GM19238 (cell line): ENCODE measurements around the gene LHFPL6.

Experiments
- DNase-seq: peaks from one replicate; pipeline ENCODE4 v3.0.0; 2011; ENCODE audit warnings: low spot score; ENCODE audit not compliant: insufficient read length

LHFPL6 gene

GRCh38 chr13:39515224-39515714, 87.7 kb downstream of the LHFPL6 start:
- no peak for DNase-seq

DNA sequence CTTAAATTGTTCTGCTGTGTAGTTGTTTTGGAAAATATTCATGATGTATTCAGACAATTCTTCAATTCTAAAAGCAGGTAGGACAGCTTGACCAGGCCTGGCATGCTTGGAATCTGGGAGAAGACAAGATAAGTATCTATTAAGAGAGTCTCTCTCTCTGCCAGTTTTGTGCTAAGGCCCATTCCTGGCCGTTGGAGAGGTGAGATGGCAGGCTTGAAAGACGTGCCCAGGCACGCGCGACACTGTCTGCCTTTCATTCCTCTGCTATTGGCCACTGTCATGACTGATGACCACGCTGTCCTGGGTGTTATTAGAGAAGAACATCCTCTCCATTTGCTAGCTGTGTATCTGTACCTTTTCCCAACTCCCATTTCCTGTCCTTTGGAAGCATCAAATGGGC, 90.3 kb downstream of the LHFPL6 start:
- no peak for DNase-seq

DNA sequence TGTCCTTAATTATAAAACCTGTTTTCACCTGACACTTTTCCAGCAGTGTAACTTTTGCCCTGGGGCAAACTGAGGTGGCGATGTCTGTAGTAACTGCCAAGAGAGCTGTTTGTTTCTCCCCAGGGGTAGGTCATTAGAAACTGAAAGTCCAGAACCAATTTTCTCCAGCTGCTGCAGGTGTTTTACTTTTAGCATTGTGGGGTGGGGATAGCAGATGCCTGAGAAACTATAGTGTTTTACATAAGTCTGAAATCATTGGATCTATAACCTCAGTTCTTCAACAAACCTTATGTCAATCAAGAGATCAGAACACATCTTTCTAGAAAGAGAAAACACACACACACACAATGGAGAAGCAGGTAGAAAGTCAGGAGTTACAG, 92.7 kb downstream of the LHFPL6 start:
- peak; percentile 10 for DNase-seq

- DNase-seq = no peak
Measured at GRCh38 chr13:39509616-39510315, 93.2 kb downstream of the LHFPL6 start.

DNA sequence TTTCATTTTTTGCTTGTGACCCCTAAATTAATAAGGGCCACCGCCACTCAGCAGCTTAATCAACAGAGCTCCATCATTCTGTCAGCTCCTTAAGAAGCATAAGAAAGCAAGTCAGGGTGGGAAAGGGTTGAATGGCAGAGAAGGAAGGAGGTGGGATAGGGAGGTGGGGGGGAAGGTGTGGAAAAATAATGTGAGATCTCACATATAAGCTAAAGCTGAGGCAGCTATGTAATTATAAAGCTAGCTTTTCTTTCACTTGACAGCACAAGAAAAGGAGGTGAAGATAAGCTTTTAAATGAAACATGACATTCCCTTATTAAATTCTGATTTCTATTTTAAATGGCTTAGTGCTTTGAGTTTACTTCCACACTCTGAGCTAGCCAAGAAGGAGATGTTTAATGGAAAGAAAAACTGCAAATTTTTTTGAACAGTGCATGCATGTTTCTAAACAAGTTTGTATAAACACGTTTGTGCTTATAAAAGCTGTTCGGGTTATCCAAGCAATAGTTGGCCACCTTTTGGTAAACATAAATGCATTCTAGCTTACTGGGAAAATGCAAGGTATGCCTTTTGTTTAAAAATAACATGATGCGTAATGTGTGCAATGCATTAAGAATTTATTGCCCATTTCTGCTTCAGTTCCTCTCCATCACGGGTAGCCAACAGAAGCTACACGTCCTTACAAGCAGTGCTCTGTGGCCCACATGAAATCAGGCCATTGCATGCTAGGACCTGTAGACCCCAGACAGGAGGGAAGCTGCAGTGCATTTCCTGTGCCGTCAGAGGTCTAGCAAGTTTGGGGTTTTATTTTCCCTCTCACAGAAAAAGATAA, 96.2 kb downstream of the LHFPL6 start:
- no peak for DNase-seq

DNA sequence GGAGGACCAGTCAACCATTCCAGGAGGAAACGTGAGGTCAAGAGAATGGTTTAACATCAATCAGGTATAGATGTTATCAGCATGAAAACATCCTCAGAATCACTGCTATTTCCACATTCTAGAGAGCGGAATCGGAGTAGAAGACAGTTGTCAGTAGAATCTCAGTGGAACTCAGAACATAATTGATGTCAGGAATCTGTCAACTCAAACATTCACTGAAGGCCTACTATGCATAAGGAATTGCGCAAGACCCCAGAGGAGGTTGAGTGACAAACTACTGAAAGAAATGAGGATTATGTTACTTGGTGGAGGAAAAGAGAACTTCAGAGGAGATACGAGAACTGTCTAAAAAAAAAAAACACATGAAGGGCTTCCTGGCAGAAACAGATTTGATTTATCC, 97.8 kb downstream of the LHFPL6 start:
- no peak for DNase-seq

- no peak for DNase-seq
Measured at GRCh38 chr13:39503048-39503447, 99.9 kb downstream of the LHFPL6 start.

- no peak for DNase-seq
Measured at GRCh38 chr13:39501702-39502324, 101.2 kb downstream of the LHFPL6 start.

- DNase-seq = no peak
Measured at GRCh38 chr13:39499604-39500003, 103.4 kb downstream of the LHFPL6 start.

- DNase-seq = no peak
Measured at GRCh38 chr13:39498471-39499114, 104.4 kb downstream of the LHFPL6 start.

DNA sequence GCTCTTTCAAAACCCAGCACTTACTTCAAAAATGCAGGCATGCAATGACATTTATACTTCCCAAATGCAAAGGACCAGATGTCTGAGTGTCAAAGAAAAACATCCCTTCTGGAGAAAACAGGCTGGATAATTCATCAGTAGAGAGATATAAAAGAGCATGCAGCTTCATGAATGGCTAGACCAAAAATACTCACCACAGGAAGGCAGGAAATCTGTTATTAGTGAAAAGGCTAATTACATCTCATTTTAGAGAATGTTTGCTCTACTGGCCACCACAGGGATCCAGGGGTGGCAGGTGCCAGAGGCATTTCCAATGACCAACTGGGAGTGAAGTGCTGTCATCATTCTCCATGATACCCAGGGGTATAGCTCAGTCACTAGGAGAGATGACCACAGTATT, 106.5 kb downstream of the LHFPL6 start:
- DNase-seq = no peak

- no peak for DNase-seq
Measured at GRCh38 chr13:39494633-39495032, 108.4 kb downstream of the LHFPL6 start.

DNA sequence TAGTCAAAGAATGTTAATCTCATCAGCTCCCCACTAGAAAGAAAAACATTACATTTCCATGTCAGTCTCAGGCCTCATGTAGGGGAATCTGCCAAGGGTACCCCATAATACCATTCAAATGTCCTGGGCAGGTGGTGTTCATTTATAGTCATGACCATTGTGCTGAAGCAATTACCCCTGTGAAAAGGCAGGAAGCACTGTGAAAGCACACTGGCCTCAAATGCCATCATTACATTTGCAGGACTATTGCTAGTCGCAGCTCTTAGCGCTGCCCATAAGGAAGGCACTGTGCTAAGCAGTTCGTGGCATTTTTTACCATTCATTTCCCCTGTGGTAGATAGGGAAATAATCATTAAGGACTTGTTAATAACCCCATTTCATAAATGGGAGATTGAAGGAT, 109.0 kb downstream of the LHFPL6 start:
- DNase-seq = no peak

DNA sequence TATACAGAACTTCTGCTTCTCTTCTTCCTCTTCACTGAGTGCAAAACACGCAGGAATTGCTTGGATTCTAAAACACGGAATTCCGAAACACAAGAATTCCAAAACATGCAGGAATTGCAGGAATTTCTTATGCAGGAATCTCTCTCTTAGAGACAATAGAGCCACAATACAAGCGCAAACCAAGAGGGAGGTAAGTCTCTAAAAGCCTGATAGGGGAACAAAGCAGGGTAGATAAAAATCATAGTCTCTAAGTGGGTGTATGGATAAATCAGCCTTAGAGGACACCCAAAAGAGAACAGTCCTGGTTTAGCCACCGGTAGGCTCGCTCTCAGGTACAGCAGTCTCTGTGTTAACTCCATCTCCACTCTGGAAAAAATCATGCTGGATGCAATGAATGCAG, 112.9 kb downstream of the LHFPL6 start:
- DNase-seq = no peak

DNA sequence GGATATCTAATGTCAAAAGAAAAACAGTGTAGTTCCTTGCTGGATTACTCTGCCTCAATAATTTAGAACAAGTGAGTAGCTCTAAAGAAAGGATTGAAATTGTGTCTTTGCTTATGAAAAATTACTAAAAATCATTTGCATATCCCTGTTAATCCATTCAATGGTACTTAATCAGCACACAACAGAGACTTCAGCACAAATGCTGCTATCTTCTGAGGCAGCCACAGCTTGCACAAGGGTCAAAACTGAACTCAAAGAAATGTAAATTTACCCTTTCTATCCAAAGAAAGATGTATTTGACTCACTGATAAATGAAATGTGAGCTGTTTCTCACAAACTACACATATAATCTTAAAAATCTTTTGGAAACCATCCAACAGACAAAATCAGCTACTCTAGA, 116.2 kb downstream of the LHFPL6 start:
- no peak for DNase-seq

GRCh38 chr13:39485314-39485700, 117.7 kb downstream of the LHFPL6 start:
- no peak for DNase-seq

- DNase-seq = no peak
Measured at GRCh38 chr13:39484506-39485313, 118.3 kb downstream of the LHFPL6 start.

DNA sequence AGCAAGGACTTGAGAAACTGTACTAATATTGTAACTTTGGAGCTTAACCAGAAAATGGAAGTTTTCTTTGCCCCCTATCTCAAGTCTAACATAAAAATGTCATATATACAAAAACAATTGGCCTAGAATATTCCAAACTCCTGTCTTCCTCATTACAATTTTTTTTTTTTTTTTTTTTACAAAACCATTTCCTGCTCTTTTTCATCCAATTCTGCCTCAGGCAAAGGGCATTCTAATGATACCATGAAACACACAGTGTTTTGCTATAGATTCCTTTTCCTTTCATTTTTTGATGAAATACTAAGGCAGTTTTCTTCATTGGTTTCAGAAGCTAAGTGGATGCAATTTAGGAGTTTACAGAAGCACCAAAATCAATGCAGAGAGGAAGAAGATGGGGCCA, 119.7 kb downstream of the LHFPL6 start:
- no peak for DNase-seq

DNA sequence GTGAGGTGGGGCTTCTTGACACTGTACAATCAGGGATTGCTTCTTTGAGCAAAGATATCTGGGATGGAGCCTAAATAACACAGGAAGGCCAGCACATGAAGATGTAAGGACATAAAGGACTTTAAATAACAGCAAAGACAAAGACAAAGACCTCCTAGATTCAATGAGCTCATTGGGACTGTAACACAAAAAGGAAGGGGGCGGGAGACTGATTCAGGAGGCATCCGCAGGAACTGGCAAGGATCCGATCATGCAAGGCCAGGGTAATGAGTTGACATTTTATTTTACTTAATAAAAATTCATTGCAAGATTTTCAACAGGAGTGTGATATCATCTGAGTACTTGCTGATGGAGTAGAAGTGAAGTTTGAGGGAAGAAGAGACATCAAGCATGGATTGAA, 121.5 kb downstream of the LHFPL6 start:
- DNase-seq = no peak

GRCh38 chr13:39474600-39474999, 128.4 kb downstream of the LHFPL6 start:
- no peak for DNase-seq

- no peak for DNase-seq
Measured at GRCh38 chr13:39469676-39470075, 133.3 kb downstream of the LHFPL6 start.
